CD4-positive, alpha-beta T cell treated with Interleukin-15 for 4 hours (primary cell): ENCODE measurements around the gene ZHX3.

Experiments used
- DNase-seq: peaks from one replicate; pipeline ENCODE4 v3.0.0-alpha.2; 2020; ENCODE audit warnings: low spot score

ZHX3 gene

GRCh38 chr20:41355192-41355591 lies 37.7 kb upstream of the ZHX3 start:
- DNase-seq = no peak

- DNase-seq = no peak
These were observed 36.0 kb upstream of the ZHX3 start for GRCh38 chr20:41353530-41353929.

- no peak for DNase-seq
These were observed 35.1 kb upstream of the ZHX3 start for GRCh38 chr20:41352666-41353065.

GRCh38 chr20:41352106-41352505 lies 34.6 kb upstream of the ZHX3 start:
- no peak for DNase-seq

- no peak for DNase-seq
These were observed 33.0 kb upstream of the ZHX3 start for GRCh38 chr20:41350408-41350962.

GRCh38 chr20:41349943-41350342 lies 32.4 kb upstream of the ZHX3 start:
- no peak for DNase-seq

GRCh38 chr20:41349266-41349665 lies 31.7 kb upstream of the ZHX3 start:
- DNase-seq = no peak

GRCh38 chr20:41348430-41349172 lies 31.1 kb upstream of the ZHX3 start:
- DNase-seq = no peak

- no peak for DNase-seq
These were observed 30.2 kb upstream of the ZHX3 start for GRCh38 chr20:41347523-41348429.

GRCh38 chr20:41345729-41346067 lies 28.2 kb upstream of the ZHX3 start:
- no peak for DNase-seq

- no peak for DNase-seq
These were observed 27.6 kb upstream of the ZHX3 start for GRCh38 chr20:41344938-41345728.

GRCh38 chr20:41344477-41344876 lies 26.9 kb upstream of the ZHX3 start:
- no peak for DNase-seq

GRCh38 chr20:41342474-41343464 lies 25.2 kb upstream of the ZHX3 start:
- DNase-seq = no peak

GRCh38 chr20:41340327-41341055 lies 23.0 kb upstream of the ZHX3 start, which contains the start of gene LPIN3:
LPIN3 (plus strand) TSS chr20:41340821; CDS start chr20:41345804, 4,983 bp downstream.
- peak; percentile 40 for DNase-seq

- peak; percentile 79 for DNase-seq
These were observed 22.4 kb upstream of the ZHX3 start for GRCh38 chr20:41339957-41340326.

GRCh38 chr20:41336711-41337492 lies 19.4 kb upstream of the ZHX3 start:
- no peak for DNase-seq

GRCh38 chr20:41335591-41335990 lies 18.1 kb upstream of the ZHX3 start:
- DNase-seq = no peak

- DNase-seq = no peak
These were observed 17.2 kb upstream of the ZHX3 start for GRCh38 chr20:41334443-41335421.
